Kidney (tissue), 22 donors: ENCODE data around the gene CLIP1. TPM values are rescaled to one million over a fixed set of nuclear protein-coding genes. Genes with fewer than 3 reads are reported as not detected.
"Not testable (repeated sequence)": the region's sequence is repeated elsewhere in the genome, so short reads cannot be mapped to it uniquely, and the experiment has no call there.

Experiments used
- DNase-seq, 5 donors: peaks; one replicate each; pipeline ENCODE4 v3.0.0-alpha.2; 2013 to 2020
- FAIRE-seq: peaks from 2 replicates; lab custom pipeline; 2012; peaks lifted over from hg19 to GRCh38; lab: Jason Lieb, UNC
- H3K27ac ChIP-seq, 2 donors: one replicate each; pipeline ENCODE4 v1.7.0; 2013; ENCODE audit warnings: low read depth in 2 of 2, low read length in 2 of 2, inconsistent platforms in 1 of 2
- H3K27me3 ChIP-seq: one replicate; pipeline ENCODE4 v1.7.1; 2013; ENCODE audit warnings: low read length, inconsistent platforms; ENCODE audit not compliant: control insufficient read depth, insufficient read depth
- H3K36me3 ChIP-seq, 3 donors: one replicate each; pipeline versions ENCODE4 v1.7.0 to v1.7.1; 2013; ENCODE audit warnings: low read length in 3 of 3, control low read depth in 1 of 3, inconsistent platforms in 1 of 3; ENCODE audit not compliant: insufficient read depth in 3 of 3, control insufficient read depth in 2 of 3
- H3K4me1 ChIP-seq, 3 donors: one replicate each; pipeline versions ENCODE4 v1.7.0 to v1.7.1; 2013; ENCODE audit warnings: low read length in 3 of 3, inconsistent platforms in 1 of 3, low read depth in 1 of 3; ENCODE audit not compliant: control insufficient read depth in 2 of 3, insufficient read depth in 2 of 3
- H3K4me3 ChIP-seq, 3 donors: one replicate each; pipeline versions ENCODE4 v1.7.0 to v1.8.1; 2013; ENCODE audit warnings: low read length in 3 of 3, control low read depth in 1 of 3, inconsistent platforms in 1 of 3
- H3K9ac ChIP-seq, 3 donors: one replicate each; pipeline versions ENCODE4 v1.7.0 to v1.7.1; 2013; ENCODE audit warnings: low read length in 3 of 3, control low read depth in 1 of 3, inconsistent platforms in 1 of 3
- H3K9me3 ChIP-seq, 3 donors: one replicate each; pipeline versions ENCODE4 v1.7.0 to v1.7.1; 2013; ENCODE audit warnings: low read length in 3 of 3, control low read depth in 1 of 3, inconsistent platforms in 1 of 3; ENCODE audit not compliant: control insufficient read depth in 2 of 3, insufficient read depth in 1 of 3
- CTCF ChIP-seq: IDR thresholded peaks from 3 replicates; pipeline ENCODE4 v1.5.1; 2012; ENCODE audit warnings: mild to moderate bottlenecking, moderate library complexity, borderline replicate concordance; ENCODE audit not compliant: insufficient read depth; ENCODE audit errors: extremely low read depth
- intact Hi-C: fragments of 100-400 bp; cut with DNase I; formaldehyde crosslinking; loops from one replicate; pipeline ENCODE4 v1.11.1; 2022
- long read RNA-seq, 10 donors: library from polyadenylated mRNA in 1 of 10; unstranded in 1 of 10; transcript quantifications; one replicate each; pipeline ENCODE4 v2.0.0 and lab custom pipeline, GENCODE V29; 2021 to 2026
- polyA plus RNA-seq: library from polyadenylated mRNA; stranded (reverse); fragments of 350-450 nt; fragmentation: Illumina TruSeq; extraction: RNeasy Lipid Tissue Mini Kit (QIAGEN cat#74804); gene quantifications from one replicate; pipeline ENCODE4 v1.2.3, GENCODE V29; 2014; ENCODE audit warnings: low read depth, low replicate concordance; ENCODE audit not compliant: insufficient read depth
- total RNA-seq: library from RNA; stranded (reverse); fragmentation: NEBNext Ultra II Directional; extraction: Animal tissue kit (Norgen Biotek cat#: 25700); gene quantifications from one replicate; pipeline ENCODE4 v1.2.1, GENCODE V29; 2021
- donor health status: control.
- donor health status: control.
- donor health status: control.
- donor health status: control.
- donor health status: control.
- donor health status: DM: yes; HTN: yes; CAD: no.
- donor health status: Normal renal cell carcinoma (clear cell type).

Gene CLIP1
- total RNA-seq, result 85.3 TPM
- polyA plus RNA-seq, result 14.5 TPM
- long read RNA-seq, donor 1, partial matches to known transcripts, result 0 of 2 reads
- long read RNA-seq, donor 1, other reads (novel, unspliced or antisense), result 0 of 2 reads
- long read RNA-seq, donor 2, partial matches to known transcripts, result 5 of 7 reads
- long read RNA-seq, donor 2, other reads (novel, unspliced or antisense), result 0 of 7 reads
- long read RNA-seq, donor 3, partial matches to known transcripts, result 0 of 2 reads
- long read RNA-seq, donor 3, other reads (novel, unspliced or antisense), result 0 of 2 reads
- long read RNA-seq, donor 4, full-length matches to known transcripts, result 3 of 3 reads
- long read RNA-seq, donor 4, partial matches to known transcripts, result 0 of 3 reads
- long read RNA-seq, donor 4, other reads (novel, unspliced or antisense), result 0 of 3 reads
- long read RNA-seq, donor 5, result 0 reads
- long read RNA-seq, donor 6, partial matches to known transcripts, result 5 of 6 reads
- long read RNA-seq, donor 6, other reads (novel, unspliced or antisense), result 0 of 6 reads
- long read RNA-seq, donor 7, full-length matches to known transcripts, result 2 of 74 reads
- long read RNA-seq, donor 7, partial matches to known transcripts, result 54 of 74 reads
- long read RNA-seq, donor 7, other reads (novel, unspliced or antisense), result 18 of 74 reads
- long read RNA-seq, donor 8, partial matches to known transcripts, result 0 of 3 reads
- long read RNA-seq, donor 8, other reads (novel, unspliced or antisense), result 0 of 3 reads
- long read RNA-seq, donor 9, full-length matches to known transcripts, result 2 of 2 reads
- long read RNA-seq, donor 9, partial matches to known transcripts, result 0 of 2 reads
- long read RNA-seq, donor 9, other reads (novel, unspliced or antisense), result 0 of 2 reads
- long read RNA-seq, donor 10, partial matches to known transcripts, result 0 of 1 reads
- long read RNA-seq, donor 10, other reads (novel, unspliced or antisense), result 0 of 1 reads

- peak; percentile 71 to 89 (median 81) for DNase-seq
- Histone ChIP-seq H3K9me3 (no peaks in the 10 kb centered on the region), H3K4me1 (peaks cover 4 to 21% (median 16%) of the 10 kb centered on the region in 3 donors), H3K36me3 (no peaks in the 10 kb centered on the region), H3K27me3 (no peaks in the 10 kb centered on the region), H3K27ac (peak within 1 kb of the TSS; percentile 96 to 99), H3K4me3 (peak within 1 kb of the TSS; percentile 73 to 93 (median 93)), H3K9ac (peak within 1 kb of the TSS; percentile 62 to 99 (median 98))
- intact Hi-C loops, result no loop called here
- TF ChIP-seq CTCF, result peak; percentile 32
- FAIRE-seq, result no peak
Observed at GRCh38 chr12:122421821-122422729, at the start of gene CLIP1. Gene CLIP1 (minus strand): TSS chr12:122422669. CDS start chr12:122380452, 42,217 bp downstream.

GRCh38 chr12:122471324-122472226, 49.1 kb upstream of the CLIP1 start:
- H3K4me1 ChIP-seq, result peaks cover 0 to 2% (median 0%) of the 10 kb centered on the region in 3 donors
- H3K27ac ChIP-seq, result peak overlapping the region; percentile 58 to 71
- peaks cover 4 to 19% (median 15%) of the 10 kb centered on the region in 3 donors for H3K36me3 ChIP-seq
- H3K9me3 ChIP-seq, result no peaks in the 10 kb centered on the region
- DNase-seq (peak in 2 of 5 donors; percentile 71 to 92), FAIRE-seq (peak; percentile 85)
- peak overlapping the region in 1 of 3 donors; percentile 36 for H3K4me3 ChIP-seq
- H3K27me3 ChIP-seq, result no peaks in the 10 kb centered on the region
- TF ChIP-seq CTCF, result peak; percentile 83
- H3K9ac ChIP-seq, result peak overlapping the region in 1 of 3 donors; percentile 60
- intact Hi-C loops, result loop anchor here (10.0 kb wide), 1 partner anchor 67 kb away; no protein-coding TSS in a partner anchor

- H3K27me3 ChIP-seq, FAIRE-seq, H3K4me1 ChIP-seq, DNase-seq, H3K4me3 ChIP-seq, H3K9me3 ChIP-seq, H3K27ac ChIP-seq, H3K9ac ChIP-seq: not testable (repeated sequence)
- peaks cover 4 to 15% (median 8%) of the 10 kb centered on the region in 3 donors for H3K36me3 ChIP-seq
- intact Hi-C loops, result loop anchor here (10.0 kb wide), 1 partner anchor 66 kb away; no protein-coding TSS in a partner anchor
Observed at GRCh38 chr12:122470576-122470975, 48.1 kb upstream of the CLIP1 start.

- not testable (repeated sequence) for H3K9me3 ChIP-seq, DNase-seq, H3K27ac ChIP-seq, FAIRE-seq, H3K9ac ChIP-seq, H3K27me3 ChIP-seq, H3K4me1 ChIP-seq, H3K4me3 ChIP-seq
- peaks cover 4 to 13% (median 4%) of the 10 kb centered on the region in 3 donors for H3K36me3 ChIP-seq
- intact Hi-C loops, result loop anchor here (10.0 kb wide), 1 partner anchor 65 kb away; no protein-coding TSS in a partner anchor
Observed at GRCh38 chr12:122469856-122470255, 47.4 kb upstream of the CLIP1 start.
